A549 (cell line): ENCODE measurements around the gene SLC6A6. TPM values are rescaled to one million over a fixed set of nuclear protein-coding genes. Genes with fewer than 3 reads are reported as not detected.

ENCODE experiments used
- ATAC-seq, 2 experiments: fragments of 200-7000 bp in 1 of 2; fragments of >200 bp in 1 of 2; cut with Nextera tagmentation in 1 of 2; cut with Tn5 transposase in 1 of 2; 3 replicates each; pipeline versions ENCODE4 v1.8.0 to v1.9.1; 2018 to 2020; ENCODE audit warnings: mild to moderate bottlenecking in 1 of 2, moderate library complexity in 1 of 2
- CTCF ChIA-PET: fragments of 300-600 bp; sonication (Branson Sonifier 250); formaldehyde crosslinking; extraction: SDS; loops from one replicate; lab custom pipeline; 2021; ENCODE audit warnings: antibody characterized with exemption, inconsistent platforms; lab: Yijun Ruan, JAX
- POLR2A ChIA-PET: fragments of 350-600 bp; formaldehyde crosslinking; extraction: SDS; loops from one replicate; lab custom pipeline; 2021; ENCODE audit warnings: antibody characterized with exemption, inconsistent platforms; lab: Yijun Ruan, JAX
- DNase-seq, 2 experiments: peaks; one replicate each; pipeline versions ENCODE4 v3.0.0 to v3.0.0-alpha.2; 2011 to 2016; ENCODE audit warnings: low read depth in 1 of 2, low spot score in 1 of 2
- FAIRE-seq: peaks from 2 replicates; lab custom pipeline; 2011; peaks lifted over from hg19 to GRCh38; lab: Jason Lieb, UNC
- H3K27ac ChIP-seq, 2 experiments: fragments of >200 bp; sonication (Bioruptor Twin); formaldehyde crosslinking; 3 replicates each; pipeline ENCODE4 v1.5.1; 2016 to 2017
- H3K4me1 ChIP-seq: fragments of >200 bp; sonication (Bioruptor Twin); formaldehyde crosslinking; 3 replicates; pipeline ENCODE4 v1.6.1; 2016
- H3K4me2 ChIP-seq: fragments of >200 bp; sonication (Bioruptor Twin); formaldehyde crosslinking; 3 replicates; pipeline ENCODE4 v1.6.1; 2016
- H3K4me3 ChIP-seq: fragments of >200 bp; sonication (Bioruptor Twin); formaldehyde crosslinking; 3 replicates; pipeline ENCODE4 v1.5.1; 2016
- H3K9me3 ChIP-seq: fragments of >200 bp; sonication (Bioruptor Twin); formaldehyde crosslinking; 3 replicates; pipeline ENCODE4 v1.6.1; 2016
- BHLHE40 ChIP-seq: IDR thresholded peaks from 2 replicates; pipeline ENCODE4 v1.6.1; 2012; ENCODE audit warnings: low read depth, low read length, inconsistent platforms
- CEBPB ChIP-seq, 2 experiments: fragments of >200 bp in 1 of 2; sonication (Bioruptor Twin) in 1 of 2; formaldehyde crosslinking in 1 of 2; IDR thresholded peaks; 2 replicates each; pipeline ENCODE4 v1.6.1; 2012 to 2016
- CHD2 ChIP-seq: fragments of 150-350 bp; IDR thresholded peaks from 2 replicates; pipeline ENCODE4 v1.6.1; 2014; ENCODE audit warnings: low read length; ENCODE audit not compliant: partially characterized antibody
- EP300 ChIP-seq, 2 experiments: fragments of >200 bp; sonication (Bioruptor Twin); formaldehyde crosslinking; IDR thresholded peaks; 2 replicates in 1 of 2; 3 replicates in 1 of 2; pipeline ENCODE4 v1.6.1; 2016 to 2017
- JUN ChIP-seq, 2 experiments: fragments of >200 bp; sonication (Bioruptor Twin); formaldehyde crosslinking; IDR thresholded peaks; 2 replicates in 1 of 2; 3 replicates in 1 of 2; pipeline ENCODE4 v1.6.1; 2016 to 2017
- KDM1A ChIP-seq: fragments of 200-600 bp; sonication (generic); IDR thresholded peaks from 2 replicates; pipeline ENCODE4 v1.6.1; 2016; ENCODE audit warnings: low read depth, mild to moderate bottlenecking
- KDM5A ChIP-seq: fragments of 200-600 bp; sonication (generic); IDR thresholded peaks from 2 replicates; pipeline ENCODE4 v1.6.1; 2016; ENCODE audit warnings: antibody characterized with exemption, mild to moderate bottlenecking
- NPAS2 ChIP-seq: fragments of 250-450 bp; sonication (Bioruptor Pico); IDR thresholded peaks from 2 replicates; pipeline ENCODE4 v1.8.0; 2022; ENCODE audit warnings: mild to moderate bottlenecking, moderate library complexity, borderline replicate concordance
- RAD21 ChIP-seq, 2 experiments: fragments of >200 bp in 1 of 2; sonication (Bioruptor Twin) in 1 of 2; formaldehyde crosslinking in 1 of 2; IDR thresholded peaks in 1 of 2; conservative IDR thresholded peaks in 1 of 2; 2 replicates in 1 of 2; 3 replicates in 1 of 2; pipeline ENCODE4 v1.6.1; 2012 to 2018; ENCODE audit warnings: inconsistent platforms in 1 of 2
- RARB ChIP-seq: fragments of 250-450 bp; sonication (Bioruptor Pico); IDR thresholded peaks from 2 replicates; pipeline ENCODE4 v1.8.0; 2021; ENCODE audit warnings: mild to moderate bottlenecking, moderate library complexity
- RFX5 ChIP-seq: fragments of 450-650 bp; IDR thresholded peaks from 2 replicates; pipeline ENCODE4 v1.7.1; 2014; ENCODE audit warnings: antibody characterized with exemption, mild to moderate bottlenecking, moderate library complexity
- TFCP2L1 ChIP-seq: fragments of 250-450 bp; sonication (Bioruptor Pico); IDR thresholded peaks from 2 replicates; pipeline ENCODE4 v1.5.0; 2021; ENCODE audit warnings: mild to moderate bottlenecking
- TP53 ChIP-seq: fragments of 250-450 bp; sonication (Bioruptor Pico); IDR thresholded peaks from 2 replicates; pipeline ENCODE4 v1.5.0; 2021; ENCODE audit warnings: mild to moderate bottlenecking, moderate library complexity
- WGBS: methylation state at CpG from one replicate; pipeline ENCODE4 v1.1.6; 2017; ENCODE audit errors: missing lambda C conversion rate; 5-methylcytosine and 5-hydroxymethylcytosine counted together
- polyA plus RNA-seq, 4 experiments: library from polyadenylated mRNA; depleted of rRNA in 3 of 4; stranded (reverse); fragments of >200 nt; fragmentation: RNase III in 1 of 4; extraction: RNeasy Plus Mini Kit Qiagen cat#74134 plus additional on column Dnase treatment in 1 of 4; gene quantifications; 2 replicates in 3 of 4; 3 replicates in 1 of 4; pipeline ENCODE4 v1.2.3, GENCODE V29; 2011 to 2017
- TF ChIP-seq, protein P1 (sequence below): IDR thresholded peaks from 2 replicates; pipeline ENCODE4 v1.6.1; 2012
- TF ChIP-seq, protein P2 (sequence below): fragments of 150-350 bp; IDR thresholded peaks from 2 replicates; pipeline ENCODE4 v1.6.1; 2014; ENCODE audit warnings: low read depth, mild to moderate bottlenecking, low read length
- TF ChIP-seq, protein P3 (sequence below): fragments of >200 bp; sonication (Bioruptor Twin); formaldehyde crosslinking; IDR thresholded peaks from 3 replicates; pipeline ENCODE4 v1.5.1; 2016
- TF ChIP-seq, protein P4 (sequence below): IDR thresholded peaks from 2 replicates; pipeline ENCODE4 v1.6.1; 2012

The SLC6A6 gene
- polyA plus RNA-seq, 2 of the 4 experiments (the other 2 are of a cell fraction): 73.3 to 73.8 TPM

DNA sequence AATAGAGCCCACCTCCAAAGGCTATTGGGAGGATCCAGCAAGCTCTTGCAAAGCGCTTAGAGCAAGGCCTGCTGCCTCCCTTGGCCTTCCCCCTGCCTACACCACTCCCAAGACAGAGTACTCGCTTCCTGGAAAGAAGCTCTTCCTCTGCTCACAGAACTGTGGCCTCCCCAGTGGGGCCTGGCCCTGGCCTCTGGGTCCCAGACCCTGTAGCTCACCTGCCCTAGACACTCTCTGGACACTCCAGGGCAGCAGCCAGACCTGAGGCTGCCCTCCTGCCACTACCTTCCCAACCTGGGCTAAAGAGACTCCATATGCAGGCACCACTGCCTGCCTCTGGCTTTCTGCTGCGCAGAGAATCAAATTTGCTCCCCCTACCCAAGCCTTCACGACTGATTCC lies 87.8 kb downstream of the SLC6A6 start:
- H3K4me3 ChIP-seq: no peak overlapping the region
- CTCF ChIA-PET: interaction anchor here (0.9 kb wide), 1 partner anchor 287 kb away, joined by 3 read pairs; no protein-coding TSS in a partner anchor
- FAIRE-seq: no peak
- peak in 1 of 2 experiments; percentile 5; a peak in 3 of 6 replicates for ATAC-seq
- TF ChIP-seq EP300 (IDR thresholded peaks at IDR 0.05) (no peak), CHD2 (no peak), TP53 (CRISPR knock-in tag) (no peak), JUN (IDR thresholded peaks at IDR 0.05) (no peak), KDM5A (no peak), RAD21 (conservative IDR thresholded peaks at IDR 0.05 in 1 of 2, IDR thresholded peaks at IDR 0.05 in 1 of 2) (no peak), TFCP2L1 (CRISPR knock-in tag) (no peak), CEBPB (IDR thresholded peaks at IDR 0.05) (no peak), RARB (no peak), NPAS2 (CRISPR knock-in tag) (no peak), KDM1A (no peak), BHLHE40 (no peak)
- TF ChIP-seq, protein P1, sequence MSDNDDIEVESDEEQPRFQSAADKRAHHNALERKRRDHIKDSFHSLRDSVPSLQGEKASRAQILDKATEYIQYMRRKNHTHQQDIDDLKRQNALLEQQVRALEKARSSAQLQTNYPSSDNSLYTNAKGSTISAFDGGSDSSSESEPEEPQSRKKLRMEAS: no peak
- TF ChIP-seq, protein P2, sequence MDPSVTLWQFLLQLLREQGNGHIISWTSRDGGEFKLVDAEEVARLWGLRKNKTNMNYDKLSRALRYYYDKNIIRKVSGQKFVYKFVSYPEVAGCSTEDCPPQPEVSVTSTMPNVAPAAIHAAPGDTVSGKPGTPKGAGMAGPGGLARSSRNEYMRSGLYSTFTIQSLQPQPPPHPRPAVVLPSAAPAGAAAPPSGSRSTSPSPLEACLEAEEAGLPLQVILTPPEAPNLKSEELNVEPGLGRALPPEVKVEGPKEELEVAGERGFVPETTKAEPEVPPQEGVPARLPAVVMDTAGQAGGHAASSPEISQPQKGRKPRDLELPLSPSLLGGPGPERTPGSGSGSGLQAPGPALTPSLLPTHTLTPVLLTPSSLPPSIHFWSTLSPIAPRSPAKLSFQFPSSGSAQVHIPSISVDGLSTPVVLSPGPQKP: no peak
- TF ChIP-seq, protein P3, sequence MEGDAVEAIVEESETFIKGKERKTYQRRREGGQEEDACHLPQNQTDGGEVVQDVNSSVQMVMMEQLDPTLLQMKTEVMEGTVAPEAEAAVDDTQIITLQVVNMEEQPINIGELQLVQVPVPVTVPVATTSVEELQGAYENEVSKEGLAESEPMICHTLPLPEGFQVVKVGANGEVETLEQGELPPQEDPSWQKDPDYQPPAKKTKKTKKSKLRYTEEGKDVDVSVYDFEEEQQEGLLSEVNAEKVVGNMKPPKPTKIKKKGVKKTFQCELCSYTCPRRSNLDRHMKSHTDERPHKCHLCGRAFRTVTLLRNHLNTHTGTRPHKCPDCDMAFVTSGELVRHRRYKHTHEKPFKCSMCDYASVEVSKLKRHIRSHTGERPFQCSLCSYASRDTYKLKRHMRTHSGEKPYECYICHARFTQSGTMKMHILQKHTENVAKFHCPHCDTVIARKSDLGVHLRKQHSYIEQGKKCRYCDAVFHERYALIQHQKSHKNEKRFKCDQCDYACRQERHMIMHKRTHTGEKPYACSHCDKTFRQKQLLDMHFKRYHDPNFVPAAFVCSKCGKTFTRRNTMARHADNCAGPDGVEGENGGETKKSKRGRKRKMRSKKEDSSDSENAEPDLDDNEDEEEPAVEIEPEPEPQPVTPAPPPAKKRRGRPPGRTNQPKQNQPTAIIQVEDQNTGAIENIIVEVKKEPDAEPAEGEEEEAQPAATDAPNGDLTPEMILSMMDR: no peak
- POLR2A ChIA-PET: interaction anchor here (1.1 kb wide), 1 partner anchor 457 kb away, joined by 3 read pairs; the partner anchor contains the start of gene NR2C2
- peak overlapping the region in 1 of 2 experiments; percentile 58; a peak in 3 of 6 replicates for H3K27ac ChIP-seq
- peaks cover 11% of the 10 kb centered on the region; the same call in 2 of the 3 replicates for H3K4me1 ChIP-seq
- DNase-seq: no peak
- 90% methylated on average over 4 of the region's 4 CpGs for WGBS
- H3K4me2 ChIP-seq: no peak overlapping the region
- H3K9me3 ChIP-seq: no peaks in the 10 kb centered on the region

DNA sequence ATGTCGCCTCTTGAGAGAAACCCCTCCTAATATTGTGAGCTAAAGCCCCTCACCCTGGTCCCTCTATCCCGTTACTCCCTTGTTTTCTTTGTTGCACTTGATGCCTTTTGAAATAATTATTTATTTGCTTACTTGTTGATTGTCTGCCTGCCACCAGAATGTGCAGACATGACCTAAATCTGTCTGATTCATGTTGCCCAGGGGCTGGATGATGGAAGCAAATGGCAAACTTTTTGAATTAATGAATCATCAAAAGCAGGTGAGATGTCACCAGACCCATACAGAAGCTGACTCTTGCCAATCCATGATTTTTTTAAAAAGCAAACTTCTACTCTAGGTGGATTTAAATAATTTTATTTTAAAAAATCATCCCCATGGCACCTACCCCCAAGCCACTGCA lies 88.4 kb downstream of the SLC6A6 start:
- ChIA-PET POLR2A (interaction anchor here (1.1 kb wide), 1 partner anchor 457 kb away, joined by 3 read pairs; the partner anchor contains the start of gene NR2C2), CTCF (interaction anchor here (0.9 kb wide), 1 partner anchor 288 kb away, joined by 3 read pairs; no protein-coding TSS in a partner anchor)
- no peak overlapping the region for H3K4me2 ChIP-seq

More for the DNA sequence above, 88.4 kb downstream of the SLC6A6 start:
- Histone ChIP-seq H3K4me1 (peaks cover 11% of the 10 kb centered on the region; the same call in 2 of the 3 replicates), H3K4me3 (no peak overlapping the region), H3K27ac (peak overlapping the region in 1 of 2 experiments; percentile 58; a peak in 2 of 6 replicates), H3K9me3 (no peaks in the 10 kb centered on the region)
- ATAC-seq: no peak
- no peak for FAIRE-seq
- DNase-seq: no peak
- 94% methylated on average over 2 of the region's 2 CpGs for WGBS
- TF ChIP-seq, protein P4, sequence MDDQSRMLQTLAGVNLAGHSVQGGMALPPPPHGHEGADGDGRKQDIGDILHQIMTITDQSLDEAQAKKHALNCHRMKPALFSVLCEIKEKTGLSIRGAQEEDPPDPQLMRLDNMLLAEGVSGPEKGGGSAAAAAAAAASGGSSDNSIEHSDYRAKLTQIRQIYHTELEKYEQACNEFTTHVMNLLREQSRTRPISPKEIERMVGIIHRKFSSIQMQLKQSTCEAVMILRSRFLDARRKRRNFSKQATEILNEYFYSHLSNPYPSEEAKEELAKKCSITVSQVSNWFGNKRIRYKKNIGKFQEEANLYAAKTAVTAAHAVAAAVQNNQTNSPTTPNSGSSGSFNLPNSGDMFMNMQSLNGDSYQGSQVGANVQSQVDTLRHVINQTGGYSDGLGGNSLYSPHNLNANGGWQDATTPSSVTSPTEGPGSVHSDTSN: no peak
- TF ChIP-seq, protein P3: no peak
- no peak for TF ChIP-seq RFX5
